NT2/D1 (cell line): ENCODE results near the gene ZNF497.

Source experiments
- SUZ12 ChIP-seq: IDR thresholded peaks from 2 replicates; pipeline ENCODE4 v1.6.1; 2011; ENCODE audit not compliant: insufficient read length, insufficient read depth; ENCODE audit errors: extremely low read depth
- YY1 ChIP-seq: IDR thresholded peaks from 2 replicates; pipeline ENCODE4 v1.6.1; 2011; ENCODE audit not compliant: insufficient read length, insufficient read depth
- ZNF274 ChIP-seq: IDR thresholded peaks from 2 replicates; pipeline ENCODE4 v1.6.1; 2011; ENCODE audit warnings: mild to moderate bottlenecking, low read depth, low read length

GRCh38 chr19:58352760-58353671 is 9.5 kb downstream of the ZNF497 start, which contains the start of gene A1BG:
- TF ChIP-seq YY1 (no peak), SUZ12 (no peak), ZNF274 (no peak)
